Liver (tissue), 9 donors: Measurements from ENCODE around the gene MOB3B. TPM values are rescaled to one million over a fixed set of nuclear protein-coding genes. Genes with fewer than 3 reads are reported as not detected.

Source experiments
- DNase-seq: peaks from one replicate; pipeline ENCODE4 v3.0.0-alpha.2; 2017; ENCODE audit warnings: low spot score
- H3K27ac ChIP-seq, 2 donors: one replicate each; pipeline ENCODE4 v1.7.0; 2013; ENCODE audit warnings: inconsistent platforms in 2 of 2, low read length in 2 of 2, control low read depth in 1 of 2, low read depth in 1 of 2, mild to moderate bottlenecking in 1 of 2
- H3K27me3 ChIP-seq, 4 donors: one replicate each; pipeline versions ENCODE4 v1.6.1 to v1.7.0; 2013; ENCODE audit warnings: low read length in 3 of 4, inconsistent platforms in 1 of 4, mild to moderate bottlenecking in 1 of 4, moderate library complexity in 1 of 4; ENCODE audit not compliant: control insufficient read depth in 4 of 4, insufficient read depth in 4 of 4
- H3K36me3 ChIP-seq, 4 donors: one replicate each; pipeline versions ENCODE4 v1.6.1 to v1.7.0; 2013; ENCODE audit warnings: low read length in 3 of 4, mild to moderate bottlenecking in 3 of 4, low read depth in 1 of 4, moderate library complexity in 1 of 4; ENCODE audit not compliant: control insufficient read depth in 4 of 4, insufficient read depth in 3 of 4
- H3K4me1 ChIP-seq, 4 donors: one replicate each; pipeline versions ENCODE4 v1.6.1 to v1.7.0; 2013; ENCODE audit warnings: low read length in 3 of 4, mild to moderate bottlenecking in 3 of 4, moderate library complexity in 1 of 4; ENCODE audit not compliant: control insufficient read depth in 4 of 4, insufficient read depth in 4 of 4
- H3K4me3 ChIP-seq, 3 donors: one replicate each; pipeline versions ENCODE4 v1.6.1 to v1.7.0; 2013; ENCODE audit warnings: low read length in 3 of 3, control low read depth in 1 of 3, low read depth in 1 of 3, mild to moderate bottlenecking in 1 of 3
- H3K9ac ChIP-seq, 2 donors: one replicate each; pipeline ENCODE4 v1.7.0; 2013; ENCODE audit warnings: low read length in 2 of 2, mild to moderate bottlenecking in 2 of 2, moderate library complexity in 2 of 2, control low read depth in 1 of 2, low read depth in 1 of 2
- H3K9me3 ChIP-seq, 4 donors: one replicate each; pipeline versions ENCODE4 v1.6.1 to v1.7.0; 2013; ENCODE audit warnings: low read length in 3 of 4; ENCODE audit not compliant: control insufficient read depth in 4 of 4
- ATF3 ChIP-seq: IDR thresholded peaks from 2 replicates; pipeline ENCODE4 v1.6.1; 2016; ENCODE audit warnings: antibody characterized with exemption
- CTCF ChIP-seq: fragments of 150-350 bp; IDR thresholded peaks from 2 replicates; pipeline ENCODE4 v1.5.1; 2017; ENCODE audit warnings: improper control_type of control experiment, low read depth, low read length; ENCODE audit not compliant: missing input control
- EGR1 ChIP-seq, 2 donors: IDR thresholded peaks; 2 replicates each; pipeline ENCODE4 v1.6.1; 2016 to 2018; ENCODE audit warnings: antibody characterized with exemption in 2 of 2, low read depth in 2 of 2
- FOXA1 ChIP-seq: IDR thresholded peaks from 2 replicates; pipeline ENCODE4 v1.6.1; 2016; ENCODE audit warnings: antibody characterized with exemption
- FOXA2 ChIP-seq: IDR thresholded peaks from 2 replicates; pipeline ENCODE4 v1.6.1; 2016; ENCODE audit warnings: antibody characterized with exemption
- GABPA ChIP-seq, 2 donors: IDR thresholded peaks in 1 of 2; conservative IDR thresholded peaks in 1 of 2; 2 replicates each; pipeline ENCODE4 v1.6.1; 2016; ENCODE audit warnings: antibody characterized with exemption in 2 of 2, mild to moderate bottlenecking in 1 of 2, moderate library complexity in 1 of 2
- HNF4A ChIP-seq, 2 donors: conservative IDR thresholded peaks; 2 replicates each; pipeline ENCODE4 v1.6.1; 2016; ENCODE audit warnings: antibody characterized with exemption in 2 of 2, mild to moderate bottlenecking in 2 of 2
- HNF4G ChIP-seq: IDR thresholded peaks from 2 replicates; pipeline ENCODE4 v1.6.1; 2016; ENCODE audit warnings: antibody characterized with exemption
- JUND ChIP-seq, 2 donors: IDR thresholded peaks; 2 replicates each; pipeline ENCODE4 v1.6.1; 2016; ENCODE audit warnings: antibody characterized with exemption in 2 of 2
- NR2F2 ChIP-seq: IDR thresholded peaks from 2 replicates; pipeline ENCODE4 v1.6.1; 2016; ENCODE audit warnings: antibody characterized with exemption
- RAD21 ChIP-seq, 2 donors: IDR thresholded peaks; 2 replicates each; pipeline ENCODE4 v1.6.1; 2016; ENCODE audit warnings: antibody characterized with exemption in 2 of 2, mild to moderate bottlenecking in 2 of 2
- RXRA ChIP-seq, 2 donors: IDR thresholded peaks; 2 replicates each; pipeline ENCODE4 v1.6.1; 2017 to 2018; ENCODE audit warnings: antibody characterized with exemption in 2 of 2, mild to moderate bottlenecking in 1 of 2
- SP1 ChIP-seq: IDR thresholded peaks from 2 replicates; pipeline ENCODE4 v1.6.1; 2018; ENCODE audit warnings: antibody characterized with exemption, mild to moderate bottlenecking
- TAF1 ChIP-seq: conservative IDR thresholded peaks from 2 replicates; pipeline ENCODE4 v1.6.1; 2016; ENCODE audit warnings: antibody characterized with exemption, mild to moderate bottlenecking
- YY1 ChIP-seq: IDR thresholded peaks from 2 replicates; pipeline ENCODE4 v1.6.1; 2016; ENCODE audit warnings: antibody characterized with exemption, mild to moderate bottlenecking
- ZBTB33 ChIP-seq: IDR thresholded peaks from 2 replicates; pipeline ENCODE4 v1.6.1; 2016; ENCODE audit warnings: antibody characterized with exemption
- WGBS: extraction: QIAGEN DNeasy Blood & Tissue Kit; methylation state at CpG from one replicate; pipeline ENCODE4 v1.1.7; 2013; 5-methylcytosine and 5-hydroxymethylcytosine counted together
- polyA plus RNA-seq, 2 donors: library from polyadenylated mRNA; stranded (reverse) in 1 of 2; unstranded in 1 of 2; fragments of 200-250 nt in 1 of 2; fragments of >200 nt in 1 of 2; fragmentation: Nextera tagmentation in 1 of 2; extraction: Ambion mirVana in 1 of 2; gene quantifications; one replicate each; pipeline versions ENCODE4 v1.2.1 to v1.2.3, GENCODE V29; 2013 to 2015
- total RNA-seq, 2 donors: library from RNA; depleted of rRNA; stranded (reverse); fragments of >200 nt; gene quantifications; one replicate each; pipeline ENCODE4 v1.2.3, GENCODE V29; 2014
- TF ChIP-seq, protein P1 (sequence below): IDR thresholded peaks from 2 replicates; pipeline ENCODE4 v1.6.1; 2016; ENCODE audit warnings: antibody characterized with exemption
- TF ChIP-seq, protein P2 (sequence below): IDR thresholded peaks from 2 replicates; pipeline ENCODE4 v1.6.1; 2016; ENCODE audit warnings: antibody characterized with exemption, mild to moderate bottlenecking
- donor health status: healthy.
- donor health status: healthy.
- donor health status: healthy.
- donor health status: healthy.
- donor health status: healthy.

Gene MOB3B
- total and polyA plus RNA-seq, 4 donors: 0.36 to 1.1 (median 0.76) TPM

GRCh38 chr9:27347889-27348288 is 181.7 kb downstream of the MOB3B start:
- TF ChIP-seq, protein P1, sequence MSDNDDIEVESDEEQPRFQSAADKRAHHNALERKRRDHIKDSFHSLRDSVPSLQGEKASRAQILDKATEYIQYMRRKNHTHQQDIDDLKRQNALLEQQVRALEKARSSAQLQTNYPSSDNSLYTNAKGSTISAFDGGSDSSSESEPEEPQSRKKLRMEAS: no peak
- TF ChIP-seq GABPA (IDR thresholded peaks at IDR 0.05 in 1 of 2, conservative IDR thresholded peaks at IDR 0.05 in 1 of 2): no peak
- TF ChIP-seq SP1: no peak
- TF ChIP-seq NR2F2: no peak
- TF ChIP-seq CTCF: no peak
- no peak for TF ChIP-seq FOXA1
- no peak for TF ChIP-seq HNF4G
- TF ChIP-seq YY1: no peak
- TF ChIP-seq JUND (IDR thresholded peaks at IDR 0.05): no peak
- TF ChIP-seq TAF1: no peak
- no peak for TF ChIP-seq ATF3
- no peak for TF ChIP-seq ZBTB33
- TF ChIP-seq, protein P2, sequence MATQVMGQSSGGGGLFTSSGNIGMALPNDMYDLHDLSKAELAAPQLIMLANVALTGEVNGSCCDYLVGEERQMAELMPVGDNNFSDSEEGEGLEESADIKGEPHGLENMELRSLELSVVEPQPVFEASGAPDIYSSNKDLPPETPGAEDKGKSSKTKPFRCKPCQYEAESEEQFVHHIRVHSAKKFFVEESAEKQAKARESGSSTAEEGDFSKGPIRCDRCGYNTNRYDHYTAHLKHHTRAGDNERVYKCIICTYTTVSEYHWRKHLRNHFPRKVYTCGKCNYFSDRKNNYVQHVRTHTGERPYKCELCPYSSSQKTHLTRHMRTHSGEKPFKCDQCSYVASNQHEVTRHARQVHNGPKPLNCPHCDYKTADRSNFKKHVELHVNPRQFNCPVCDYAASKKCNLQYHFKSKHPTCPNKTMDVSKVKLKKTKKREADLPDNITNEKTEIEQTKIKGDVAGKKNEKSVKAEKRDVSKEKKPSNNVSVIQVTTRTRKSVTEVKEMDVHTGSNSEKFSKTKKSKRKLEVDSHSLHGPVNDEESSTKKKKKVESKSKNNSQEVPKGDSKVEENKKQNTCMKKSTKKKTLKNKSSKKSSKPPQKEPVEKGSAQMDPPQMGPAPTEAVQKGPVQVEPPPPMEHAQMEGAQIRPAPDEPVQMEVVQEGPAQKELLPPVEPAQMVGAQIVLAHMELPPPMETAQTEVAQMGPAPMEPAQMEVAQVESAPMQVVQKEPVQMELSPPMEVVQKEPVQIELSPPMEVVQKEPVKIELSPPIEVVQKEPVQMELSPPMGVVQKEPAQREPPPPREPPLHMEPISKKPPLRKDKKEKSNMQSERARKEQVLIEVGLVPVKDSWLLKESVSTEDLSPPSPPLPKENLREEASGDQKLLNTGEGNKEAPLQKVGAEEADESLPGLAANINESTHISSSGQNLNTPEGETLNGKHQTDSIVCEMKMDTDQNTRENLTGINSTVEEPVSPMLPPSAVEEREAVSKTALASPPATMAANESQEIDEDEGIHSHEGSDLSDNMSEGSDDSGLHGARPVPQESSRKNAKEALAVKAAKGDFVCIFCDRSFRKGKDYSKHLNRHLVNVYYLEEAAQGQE: no peak
- Histone ChIP-seq H3K27ac (no peak overlapping the region), H3K9me3 (no peaks in the 10 kb centered on the region), H3K36me3 (no peaks in the 10 kb centered on the region), H3K4me1 (no peaks in the 10 kb centered on the region), H3K4me3 (no peak overlapping the region), H3K27me3 (no peaks in the 10 kb centered on the region), H3K9ac (no peak overlapping the region)
- WGBS: 88% methylated on average over 1 of the region's 1 CpG
- no peak for DNase-seq

- Histone ChIP-seq H3K27ac (no peak overlapping the region), H3K9me3 (no peaks in the 10 kb centered on the region), H3K27me3 (no peaks in the 10 kb centered on the region), H3K36me3 (no peaks in the 10 kb centered on the region), H3K9ac (no peak overlapping the region), H3K4me1 (no peaks in the 10 kb centered on the region), H3K4me3 (no peak overlapping the region)
- WGBS: 97% methylated on average over 7 of the region's 7 CpGs
- DNase-seq: no peak
- TF ChIP-seq RXRA (IDR thresholded peaks at IDR 0.05) (no peak), FOXA1 (no peak), FOXA2 (no peak), YY1 (no peak), JUND (IDR thresholded peaks at IDR 0.05) (no peak), NR2F2 (no peak), TAF1 (no peak), HNF4A (conservative IDR thresholded peaks at IDR 0.05) (no peak), ATF3 (no peak), SP1 (no peak), HNF4G (no peak), EGR1 (IDR thresholded peaks at IDR 0.05; ENCODE audit: low read depth in 2 of 2) (no peak), ZBTB33 (no peak), RAD21 (IDR thresholded peaks at IDR 0.05) (no peak), CTCF (no peak), GABPA (IDR thresholded peaks at IDR 0.05 in 1 of 2, conservative IDR thresholded peaks at IDR 0.05 in 1 of 2) (no peak)
- TF ChIP-seq, protein P1: no peak
Observed at GRCh38 chr9:27344776-27345175, 184.8 kb downstream of the MOB3B start.
